Mucosa of descending colon (tissue), 3 donors: ENCODE measurements around the gene TAF11L10. TPM values are rescaled to one million over a fixed set of nuclear protein-coding genes. Genes with fewer than 3 reads are reported as not detected.
"Not testable (repeated sequence)": the region's sequence is repeated elsewhere in the genome, so short reads cannot be mapped to it uniquely, and the experiment has no call there.

Source experiments
- ATAC-seq: fragments of 200-7000 bp; cut with Tn5 transposase; one replicate; pipeline ENCODE4 v1.9.1; 2020; ENCODE audit warnings: mild to moderate bottlenecking, moderate library complexity
- DNase-seq, 3 donors: peaks; one replicate each; pipeline ENCODE4 v3.0.0-alpha.2; 2020
- H3K36me3 ChIP-seq: fragments of 200-600 bp; one replicate; pipeline ENCODE4 v1.8.0; 2021; ENCODE audit warnings: low read depth, mild to moderate bottlenecking
- H3K4me1 ChIP-seq: fragments of 200-600 bp; one replicate; pipeline ENCODE4 v1.8.0; 2021; ENCODE audit warnings: low read depth, mild to moderate bottlenecking
- H3K4me3 ChIP-seq: fragments of 200-600 bp; one replicate; pipeline ENCODE4 v1.8.0; 2021; ENCODE audit warnings: mild to moderate bottlenecking
- H3K9me3 ChIP-seq: fragments of 200-600 bp; one replicate; pipeline ENCODE4 v1.8.0; 2021; ENCODE audit warnings: mild to moderate bottlenecking
- CTCF ChIP-seq: fragments of 200-600 bp; IDR thresholded peaks from one replicate; pipeline ENCODE4 v1.8.0; 2022; ENCODE audit warnings: antibody characterized with exemption, mild to moderate bottlenecking
- intact Hi-C, 2 donors: fragments of 100-400 bp; cut with DNase I in 1 of 2; cut with micrococcal nuclease in 1 of 2; formaldehyde crosslinking; loops; one replicate each; pipeline versions ENCODE4 v1.11.0 to v1.11.1; 2022; cut with DNase I, micrococcal nuclease
- long read RNA-seq, 2 donors: library from polyadenylated mRNA; unstranded; transcript quantifications; one replicate each; pipeline ENCODE4 v2.0.0, GENCODE V29; 2019 to 2021
- total RNA-seq, 3 donors: library from RNA; stranded (reverse); fragmentation: NEBNext Ultra II Directional in 2 of 3; extraction: Animal tissue kit (Norgen Biotek cat#: 25700) in 2 of 3; gene quantifications; one replicate each; pipeline versions ENCODE4 v1.2.1 to v1.2.4, GENCODE V29; 2021 to 2023
- donor health status: DM: no; HTN: no; CAD: no; lungs with moderate emphysema.
- donor health status: DM: no; HTN: no; CAD: no.
- donor health status: DM: no; HTN: yes; CAD: no.

Gene TAF11L10
- total RNA-seq: not detected
- long read RNA-seq, donor 1: 0 reads
- long read RNA-seq, donor 2: 0 reads

- intact Hi-C loops, H3K4me3 ChIP-seq, ATAC-seq, H3K36me3 ChIP-seq, DNase-seq, H3K9me3 ChIP-seq, H3K4me1 ChIP-seq: not testable (repeated sequence)
Observed at GRCh38 chr5:17597728-17598127, at the start of gene TAF11L10. Gene TAF11L10 (minus strand): TSS chr5:17597828.

DNA sequence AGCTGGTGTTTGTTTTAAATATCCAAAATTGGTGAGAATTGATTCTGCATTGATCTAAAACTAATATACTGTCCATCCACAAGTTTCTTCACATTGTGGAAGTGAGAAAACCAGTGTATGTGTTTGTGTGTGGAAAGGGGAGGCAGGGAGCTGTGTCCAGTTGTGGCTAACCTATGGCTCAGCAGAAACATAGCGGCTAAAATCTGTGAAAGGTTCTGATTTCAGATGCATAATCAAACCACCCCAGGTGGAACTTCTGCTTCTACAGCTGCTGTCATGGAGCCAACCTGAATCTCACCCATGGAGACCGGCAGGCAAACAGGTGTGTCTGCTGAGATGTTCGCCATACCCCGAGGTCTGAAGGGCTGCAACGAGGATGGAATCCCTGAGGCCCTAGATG, 36.5 kb upstream of the TAF11L10 start, which contains the start of gene TAF11L14:
TAF11L14 (plus strand) TSS at position 301 of the 400 bp plus-strand sequence.
- intact Hi-C loops: no loop called here
- ATAC-seq: no peak
- Histone ChIP-seq H3K4me1 (no peaks in the 10 kb centered on the region), H3K36me3 (no peaks in the 10 kb centered on the region), H3K9me3 (no peaks in the 10 kb centered on the region), H3K4me3 (no peak within 1 kb of the TSS)
- DNase-seq: no peak
- TF ChIP-seq CTCF: no peak

- intact Hi-C loops, DNase-seq, H3K9me3 ChIP-seq, H3K4me1 ChIP-seq, H3K36me3 ChIP-seq, ATAC-seq, H3K4me3 ChIP-seq: not testable (repeated sequence)
Observed at GRCh38 chr5:17631788-17632187, 34.2 kb upstream of the TAF11L10 start, which contains the start of gene TAF11L13. Gene TAF11L13 (plus strand): TSS chr5:17632088.

GRCh38 chr5:17625686-17626085, 28.1 kb upstream of the TAF11L10 start:
- no peak for ATAC-seq
- Histone ChIP-seq H3K4me1 (no peaks in the 10 kb centered on the region), H3K4me3 (no peak overlapping the region), H3K9me3 (no peaks in the 10 kb centered on the region), H3K36me3 (no peaks in the 10 kb centered on the region)
- no peak for TF ChIP-seq CTCF
- no peak for DNase-seq
- intact Hi-C loops: no loop called here

GRCh38 chr5:17620627-17621026, 23.0 kb upstream of the TAF11L10 start:
- Histone ChIP-seq H3K36me3 (no peaks in the 10 kb centered on the region), H3K4me1 (no peaks in the 10 kb centered on the region), H3K9me3 (no peaks in the 10 kb centered on the region), H3K4me3 (no peak overlapping the region)
- intact Hi-C loops: no loop called here
- TF ChIP-seq CTCF: no peak
- no peak for ATAC-seq
- DNase-seq: peak in 1 of 3 donors; percentile 41

- DNase-seq (no peak), ATAC-seq (no peak)
- TF ChIP-seq CTCF: no peak
- H3K4me3 ChIP-seq: no peak overlapping the region
- intact Hi-C loops: no loop called here
- no peaks in the 10 kb centered on the region for H3K9me3 ChIP-seq
- no peaks in the 10 kb centered on the region for H3K36me3 ChIP-seq
- no peaks in the 10 kb centered on the region for H3K4me1 ChIP-seq
Observed at GRCh38 chr5:17619354-17619753, 21.7 kb upstream of the TAF11L10 start.
